ENCODE data around the gene FEM1C. TPM values are rescaled to one million over a fixed set of nuclear protein-coding genes. Genes with fewer than 3 reads are reported as not detected.

The FEM1C gene
- total and polyA plus RNA-seq, 2 experiments from 2014 or later = 4.7 to 21.6 TPM

- H3K36me3 ChIP-seq (ENCODE audit: insufficient read depth) = no peaks in the 10 kb centered on the region; the same call in 1 of the 2 replicates
- no peak overlapping the region for H2AFZ ChIP-seq
- no peak for ATAC-seq
- H3K9me2 ChIP-seq (ENCODE audit: insufficient read depth) = no peaks in the 10 kb centered on the region
- H3K27me3 Mint-ChIP-seq (ENCODE audit: insufficient read depth, low read depth, poor library complexity) = no peaks in the 10 kb centered on the region
- peaks cover 100% of the 10 kb centered on the region for H3K79me2 ChIP-seq (replicated peaks; ENCODE audit: insufficient read depth)
- H3K4me1 ChIP-seq (ENCODE audit: insufficient read depth) = 0 out of 2 replicates have a peak, but pooled peaks cover 3% of the 10 kb centered on the region
- no peak for DNase-seq (ENCODE audit: low spot score)
- no peaks in the 10 kb centered on the region for H3K27me3 ChIP-seq (ENCODE audit: insufficient read depth)
- H3K4me2 ChIP-seq = no peak overlapping the region
- no peaks in the 10 kb centered on the region for H3F3A ChIP-seq (replicated peaks; ENCODE audit: low read depth)
- H3K4me3 Mint-ChIP-seq = no peak overlapping the region
- H3K36me3 Mint-ChIP-seq (ENCODE audit: low read depth) = peaks cover 16% of the 10 kb centered on the region
- no peak for TF ChIP-seq POLR2AphosphoS5 (IDR thresholded peaks at IDR 0.05; ENCODE audit: low read depth)
- TF ChIP-seq EZH2 (IDR thresholded peaks at IDR 0.05; ENCODE audit: low read depth, unreplicated experiment) = no peak
- no peak overlapping the region for H3K4me3 ChIP-seq
- H4K20me1 ChIP-seq (replicated peaks; ENCODE audit: insufficient read depth) = peaks cover 8% of the 10 kb centered on the region
- no peaks in the 10 kb centered on the region for H3K9me3 Mint-ChIP-seq
- peaks cover 25% of the 10 kb centered on the region for H3K4me1 Mint-ChIP-seq
- H3K27ac ChIP-seq (ENCODE audit: low read depth) = no peak overlapping the region
- no peak overlapping the region for H3K27ac Mint-ChIP-seq
These were observed 13.2 kb downstream of the FEM1C start for GRCh38 chr5:115531380-115531779.

- Histone ChIP-seq H3K4me1 (ENCODE audit: insufficient read depth) (0 out of 2 replicates have a peak, but pooled peaks cover 3% of the 10 kb centered on the region), H3K4me3 (no peak overlapping the region), H3K36me3 (ENCODE audit: insufficient read depth) (no peaks in the 10 kb centered on the region), H4K20me1 (replicated peaks; ENCODE audit: insufficient read depth) (peaks cover 6% of the 10 kb centered on the region; the same call in 1 of the 2 replicates), H3K9me2 (ENCODE audit: insufficient read depth) (no peaks in the 10 kb centered on the region), H3K4me2 (no peak overlapping the region), H3F3A (replicated peaks; ENCODE audit: low read depth) (no peaks in the 10 kb centered on the region), H3K27me3 (ENCODE audit: insufficient read depth) (no peaks in the 10 kb centered on the region), H2AFZ (no peak overlapping the region), H3K27ac (ENCODE audit: low read depth) (no peak overlapping the region), H3K79me2 (replicated peaks; ENCODE audit: insufficient read depth) (peaks cover 92% of the 10 kb centered on the region)
- no peak overlapping the region for H3K4me3 Mint-ChIP-seq
- no peak for TF ChIP-seq ZNF114 (CRISPR knock-in tag; IDR thresholded peaks at IDR 0.05)
- TF ChIP-seq ETS1 (IDR thresholded peaks at IDR 0.05) = no peak
- TF ChIP-seq ZNF462 (CRISPR knock-in tag; IDR thresholded peaks at IDR 0.05) = no peak
- TF ChIP-seq EZH2phosphoT487 (IDR thresholded peaks at IDR 0.05; ENCODE audit: unreplicated experiment) = no peak
- no peak for TF ChIP-seq NANOG (IDR thresholded peaks at IDR 0.05; ENCODE audit: borderline replicate concordance)
- no peak for TF ChIP-seq CTCF (conservative IDR thresholded peaks at IDR 0.05; ENCODE audit: low read depth in 2 of 2)
- no peak for TF ChIP-seq ZNF331 (CRISPR knock-in tag; IDR thresholded peaks at IDR 0.05; ENCODE audit: low read depth)
- TF ChIP-seq JUNB (IDR thresholded peaks at IDR 0.05; ENCODE audit: unreplicated experiment) = no peak
- TF ChIP-seq EZH2 (IDR thresholded peaks at IDR 0.05; ENCODE audit: low read depth, unreplicated experiment) = no peak
- no peak overlapping the region for H3K27ac Mint-ChIP-seq
- peaks cover 22% of the 10 kb centered on the region for H3K4me1 Mint-ChIP-seq
- peaks cover 8% of the 10 kb centered on the region for H3K36me3 Mint-ChIP-seq (ENCODE audit: low read depth)
- no peaks in the 10 kb centered on the region for H3K9me3 Mint-ChIP-seq
- ATAC-seq (no peak), DNase-seq (ENCODE audit: low spot score) (no peak)
- H3K27me3 Mint-ChIP-seq (ENCODE audit: insufficient read depth, low read depth, poor library complexity) = no peaks in the 10 kb centered on the region
These were observed 14.1 kb downstream of the FEM1C start for GRCh38 chr5:115530426-115530825.

All from GM23338 (cell line).